ENCODE results near the gene UBLCP1.

GRCh38 chr5:159263569-159263905 lies 447 bp downstream of the UBLCP1 start:
- TF ChIP-seq ZBTB33 (IDR thresholded peaks at IDR 0.05): no peak
- TF ChIP-seq CTCF (IDR thresholded peaks at IDR 0.05; ENCODE audit: low read depth, low read length, missing input control): no peak
- no peak for TF ChIP-seq NR2F2 (IDR thresholded peaks at IDR 0.05)
- TF ChIP-seq GABPA (IDR thresholded peaks at IDR 0.05 in 1 of 2, conservative IDR thresholded peaks at IDR 0.05 in 1 of 2): no peak
- TF ChIP-seq TAF1 (conservative IDR thresholded peaks at IDR 0.05): no peak
- TF ChIP-seq RXRA (IDR thresholded peaks at IDR 0.05): no peak
- no peak for TF ChIP-seq FOXA1 (IDR thresholded peaks at IDR 0.05)
- TF ChIP-seq ATF3 (IDR thresholded peaks at IDR 0.05): no peak
